ENCODE data around the gene FBXL7.

Gene FBXL7

DNA sequence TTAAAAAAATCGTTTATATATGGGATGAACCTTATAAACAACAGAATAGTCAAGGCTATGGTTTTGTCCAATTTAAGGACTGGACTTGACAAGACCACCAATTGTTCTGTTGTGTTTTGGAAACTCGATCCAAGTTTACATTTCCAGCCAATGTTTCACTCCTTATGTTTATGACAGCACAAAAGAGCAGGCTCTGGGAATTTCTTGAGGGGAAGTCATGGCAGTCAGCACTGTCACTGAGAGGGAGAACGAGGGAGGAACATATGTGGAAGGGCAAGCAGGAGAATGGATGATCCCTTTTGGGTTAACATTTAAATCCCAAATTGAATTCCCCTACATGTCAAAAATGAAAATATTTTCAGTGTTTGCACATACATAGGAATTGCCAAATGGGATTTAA lies 387.1 kb downstream of the FBXL7 start:
- TF ChIP-seq, protein P1, sequence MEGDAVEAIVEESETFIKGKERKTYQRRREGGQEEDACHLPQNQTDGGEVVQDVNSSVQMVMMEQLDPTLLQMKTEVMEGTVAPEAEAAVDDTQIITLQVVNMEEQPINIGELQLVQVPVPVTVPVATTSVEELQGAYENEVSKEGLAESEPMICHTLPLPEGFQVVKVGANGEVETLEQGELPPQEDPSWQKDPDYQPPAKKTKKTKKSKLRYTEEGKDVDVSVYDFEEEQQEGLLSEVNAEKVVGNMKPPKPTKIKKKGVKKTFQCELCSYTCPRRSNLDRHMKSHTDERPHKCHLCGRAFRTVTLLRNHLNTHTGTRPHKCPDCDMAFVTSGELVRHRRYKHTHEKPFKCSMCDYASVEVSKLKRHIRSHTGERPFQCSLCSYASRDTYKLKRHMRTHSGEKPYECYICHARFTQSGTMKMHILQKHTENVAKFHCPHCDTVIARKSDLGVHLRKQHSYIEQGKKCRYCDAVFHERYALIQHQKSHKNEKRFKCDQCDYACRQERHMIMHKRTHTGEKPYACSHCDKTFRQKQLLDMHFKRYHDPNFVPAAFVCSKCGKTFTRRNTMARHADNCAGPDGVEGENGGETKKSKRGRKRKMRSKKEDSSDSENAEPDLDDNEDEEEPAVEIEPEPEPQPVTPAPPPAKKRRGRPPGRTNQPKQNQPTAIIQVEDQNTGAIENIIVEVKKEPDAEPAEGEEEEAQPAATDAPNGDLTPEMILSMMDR (IDR thresholded peaks at IDR 0.05; ENCODE audit: low read depth, low read length, poor library complexity, severe bottlenecking): no peak
- no peak for TF ChIP-seq EZH2phosphoT487 (IDR thresholded peaks at IDR 0.05; ENCODE audit: borderline replicate concordance, low read length)
- H3K79me2 ChIP-seq (ENCODE audit: control insufficient read depth, low read length): no peaks in the 10 kb centered on the region

DNA sequence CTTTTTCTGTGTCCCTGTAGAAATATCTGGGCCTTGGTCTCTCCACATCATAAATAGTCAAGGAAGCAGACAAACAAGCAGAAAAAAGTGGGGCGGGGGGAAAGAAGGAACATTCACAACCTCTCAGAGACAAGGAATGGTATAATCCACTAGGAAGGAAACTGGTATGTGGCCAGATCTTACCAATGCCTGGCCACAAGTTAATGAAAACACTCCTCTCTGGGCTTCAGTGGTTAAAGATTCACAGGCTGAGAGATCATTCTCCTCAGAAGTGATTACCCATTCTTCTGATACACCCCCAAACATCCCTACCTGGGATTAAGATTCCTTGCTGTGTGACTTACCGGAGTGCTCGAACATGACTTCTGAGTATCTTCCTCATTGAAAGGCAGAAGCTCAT lies 389.0 kb downstream of the FBXL7 start:
- Histone ChIP-seq H3K4me2 (ENCODE audit: low read length) (no peak overlapping the region), H3K36me3 (ENCODE audit: control insufficient read depth, low read length) (no peaks in the 10 kb centered on the region), H3K9me2 (replicated peaks; ENCODE audit: control insufficient read depth, low read length) (no peaks in the 10 kb centered on the region), H3K4me3 (ENCODE audit: low read length) (no peak overlapping the region), H3K79me2 (ENCODE audit: control insufficient read depth, low read length) (no peaks in the 10 kb centered on the region), H3K27ac (ENCODE audit: low read depth, low read length) (no peak overlapping the region), H3K9me3 (ENCODE audit: control insufficient read depth, insufficient read depth, low read length) (no peaks in the 10 kb centered on the region), H3F3A (ENCODE audit: control insufficient read depth, insufficient read depth) (no peaks in the 10 kb centered on the region), H3K27me3 (ENCODE audit: control insufficient read depth, low read length) (no peaks in the 10 kb centered on the region), H4K20me1 (ENCODE audit: control insufficient read depth, insufficient read depth, low read depth, low read length) (no peaks in the 10 kb centered on the region), H3K4me1 (ENCODE audit: control insufficient read depth, low read length) (no peaks in the 10 kb centered on the region)
- TF ChIP-seq, protein P1 (IDR thresholded peaks at IDR 0.05; ENCODE audit: low read depth, low read length, poor library complexity, severe bottlenecking): no peak
- TF ChIP-seq EZH2phosphoT487 (IDR thresholded peaks at IDR 0.05; ENCODE audit: borderline replicate concordance, low read length): no peak

More for the DNA sequence above, 387.1 kb downstream of the FBXL7 start:
- no peak overlapping the region for H3K27ac ChIP-seq (ENCODE audit: low read depth, low read length)
- no peaks in the 10 kb centered on the region; the same call in 1 of the 2 replicates for H3K9me3 ChIP-seq (ENCODE audit: control insufficient read depth, insufficient read depth, low read length)
- no peak overlapping the region for H3K4me3 ChIP-seq (ENCODE audit: low read length)
- no peaks in the 10 kb centered on the region for H3K27me3 ChIP-seq (ENCODE audit: control insufficient read depth, low read length)
- no peaks in the 10 kb centered on the region for H3F3A ChIP-seq (ENCODE audit: control insufficient read depth, insufficient read depth)
- no peaks in the 10 kb centered on the region for H3K36me3 ChIP-seq (ENCODE audit: control insufficient read depth, low read length)
- no peaks in the 10 kb centered on the region for H4K20me1 ChIP-seq (ENCODE audit: control insufficient read depth, insufficient read depth, low read depth, low read length)
- no peaks in the 10 kb centered on the region for H3K4me1 ChIP-seq (ENCODE audit: control insufficient read depth, low read length)
- H3K4me2 ChIP-seq (ENCODE audit: low read length): no peak overlapping the region
- H3K9me2 ChIP-seq (replicated peaks; ENCODE audit: control insufficient read depth, low read length): no peaks in the 10 kb centered on the region

DNA sequence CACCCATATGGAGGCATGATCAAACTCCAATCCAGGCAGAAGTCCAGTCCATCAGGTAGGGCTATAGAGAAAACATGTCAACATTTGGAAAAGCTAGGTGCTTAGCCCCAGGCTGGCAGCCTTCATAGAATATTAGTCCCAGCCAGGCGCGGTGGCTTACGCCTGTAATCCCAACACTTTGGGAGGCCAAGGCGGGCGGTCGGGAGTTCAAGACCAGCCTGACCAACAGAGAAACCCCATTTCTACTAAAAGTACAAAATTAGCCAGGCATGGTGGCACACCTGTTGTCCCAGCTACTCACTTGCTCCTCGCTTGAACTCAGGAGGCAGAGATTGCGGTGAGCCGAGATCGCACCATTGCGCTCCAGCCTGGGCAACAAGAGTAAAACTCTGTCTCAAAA lies 393.9 kb downstream of the FBXL7 start:
- TF ChIP-seq, protein P1 (IDR thresholded peaks at IDR 0.05; ENCODE audit: low read depth, low read length, poor library complexity, severe bottlenecking): no peak
- no peak for TF ChIP-seq EZH2phosphoT487 (IDR thresholded peaks at IDR 0.05; ENCODE audit: borderline replicate concordance, low read length)
- Histone ChIP-seq H3K9me2 (replicated peaks; ENCODE audit: control insufficient read depth, low read length) (no peaks in the 10 kb centered on the region), H3K4me2 (ENCODE audit: low read length) (no peak overlapping the region), H3K9me3 (ENCODE audit: control insufficient read depth, insufficient read depth, low read length) (no peaks in the 10 kb centered on the region), H3K27me3 (ENCODE audit: control insufficient read depth, low read length) (no peaks in the 10 kb centered on the region), H3K79me2 (ENCODE audit: control insufficient read depth, low read length) (no peaks in the 10 kb centered on the region), H3K4me3 (ENCODE audit: low read length) (no peak overlapping the region), H3K4me1 (ENCODE audit: control insufficient read depth, low read length) (no peaks in the 10 kb centered on the region), H3K27ac (ENCODE audit: low read depth, low read length) (no peak overlapping the region), H3F3A (ENCODE audit: control insufficient read depth, insufficient read depth) (no peaks in the 10 kb centered on the region), H4K20me1 (ENCODE audit: control insufficient read depth, insufficient read depth, low read depth, low read length) (no peaks in the 10 kb centered on the region), H3K36me3 (ENCODE audit: control insufficient read depth, low read length) (no peaks in the 10 kb centered on the region)

DNA sequence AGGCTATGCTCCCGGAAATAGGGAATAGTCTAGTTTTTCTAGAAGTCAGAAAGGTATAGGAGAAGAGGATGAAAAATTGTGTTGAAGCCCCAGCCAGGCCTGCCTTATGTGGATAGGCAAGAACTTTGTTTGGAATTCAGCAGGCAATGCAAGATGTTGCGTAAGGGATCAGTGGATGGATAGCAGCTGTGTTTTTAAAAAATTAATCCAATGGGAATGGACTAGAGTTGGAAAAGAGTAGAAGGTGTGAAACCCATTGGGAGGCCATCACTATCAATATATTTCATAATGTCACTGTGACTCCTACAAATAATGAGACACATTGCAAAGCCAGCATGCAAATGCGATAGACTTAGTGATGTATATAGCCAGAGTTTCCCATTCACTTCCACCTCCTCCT lies 397.7 kb downstream of the FBXL7 start:
- Histone ChIP-seq H4K20me1 (ENCODE audit: control insufficient read depth, insufficient read depth, low read depth, low read length) (no peaks in the 10 kb centered on the region), H3F3A (ENCODE audit: control insufficient read depth, insufficient read depth) (no peaks in the 10 kb centered on the region), H3K9me2 (replicated peaks; ENCODE audit: control insufficient read depth, low read length) (no peaks in the 10 kb centered on the region), H3K4me3 (ENCODE audit: low read length) (no peak overlapping the region), H3K27ac (ENCODE audit: low read depth, low read length) (no peak overlapping the region), H3K36me3 (ENCODE audit: control insufficient read depth, low read length) (no peaks in the 10 kb centered on the region), H3K4me2 (ENCODE audit: low read length) (no peak overlapping the region), H3K9me3 (ENCODE audit: control insufficient read depth, insufficient read depth, low read length) (no peaks in the 10 kb centered on the region), H3K27me3 (ENCODE audit: control insufficient read depth, low read length) (no peaks in the 10 kb centered on the region), H3K79me2 (ENCODE audit: control insufficient read depth, low read length) (no peaks in the 10 kb centered on the region), H3K4me1 (ENCODE audit: control insufficient read depth, low read length) (no peaks in the 10 kb centered on the region)
- TF ChIP-seq, protein P1 (IDR thresholded peaks at IDR 0.05; ENCODE audit: low read depth, low read length, poor library complexity, severe bottlenecking): no peak
- TF ChIP-seq EZH2phosphoT487 (IDR thresholded peaks at IDR 0.05; ENCODE audit: borderline replicate concordance, low read length): no peak
